ENCODE data around the gene ANKRD26.
"Not testable (repeated sequence)": the region's sequence is repeated elsewhere in the genome, so short reads cannot be mapped to it uniquely, and the experiment has no call there.

Gene ANKRD26

GRCh38 chr10:27099916-27100812, at the start of gene ANKRD26:
TSS of gene ANKRD26 (minus strand) at chr10:27100494. CDS start at chr10:27100326, 168 bp downstream.
- peak; percentile 98 for DNase-seq

DNA sequence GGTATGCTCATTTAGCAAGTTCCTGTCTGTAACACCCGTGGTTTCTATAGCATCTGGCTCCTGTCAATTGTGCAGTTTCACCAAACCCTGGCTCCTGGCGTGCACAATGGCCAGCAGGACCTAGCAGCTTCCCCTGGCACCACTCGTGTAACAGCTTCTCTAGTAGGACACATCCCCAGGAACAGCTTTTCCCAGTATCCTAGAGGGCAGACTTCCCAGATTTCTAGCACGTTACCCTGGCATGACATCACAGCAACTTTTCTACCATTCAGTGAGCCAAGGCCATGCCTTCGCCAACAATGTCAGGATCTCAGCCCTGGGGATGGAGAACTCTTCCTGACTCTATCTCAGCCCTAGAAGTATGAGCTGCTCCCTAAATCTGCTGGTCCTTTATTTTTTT, 47.4 kb upstream of the ANKRD26 start:
- no peak for DNase-seq

GRCh38 chr10:27145937-27146336, 45.6 kb upstream of the ANKRD26 start:
- DNase-seq = no peak

GRCh38 chr10:27143686-27144085, 43.4 kb upstream of the ANKRD26 start:
- no peak for DNase-seq

- DNase-seq = no peak
Measured at GRCh38 chr10:27138277-27138676, 38.0 kb upstream of the ANKRD26 start.

DNA sequence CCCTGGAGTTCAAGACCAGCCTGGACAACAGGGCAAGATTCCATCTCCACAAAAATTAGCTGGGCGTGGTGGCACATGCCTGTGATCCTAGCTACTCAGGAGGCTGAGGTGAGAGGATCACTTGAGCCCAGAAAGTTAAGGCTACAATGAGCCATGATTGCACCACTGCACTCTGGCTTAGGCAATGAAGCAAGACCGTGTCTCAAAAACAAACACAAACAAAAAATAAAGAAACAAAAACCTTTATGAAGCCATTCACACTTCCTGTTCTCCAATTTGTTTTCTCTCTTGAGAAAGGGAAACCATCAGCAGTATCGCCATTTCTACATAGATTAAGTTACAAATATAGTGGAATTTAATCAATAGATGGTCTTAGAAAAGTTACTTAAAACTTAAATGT, 34.1 kb upstream of the ANKRD26 start:
- DNase-seq = no peak

DNA sequence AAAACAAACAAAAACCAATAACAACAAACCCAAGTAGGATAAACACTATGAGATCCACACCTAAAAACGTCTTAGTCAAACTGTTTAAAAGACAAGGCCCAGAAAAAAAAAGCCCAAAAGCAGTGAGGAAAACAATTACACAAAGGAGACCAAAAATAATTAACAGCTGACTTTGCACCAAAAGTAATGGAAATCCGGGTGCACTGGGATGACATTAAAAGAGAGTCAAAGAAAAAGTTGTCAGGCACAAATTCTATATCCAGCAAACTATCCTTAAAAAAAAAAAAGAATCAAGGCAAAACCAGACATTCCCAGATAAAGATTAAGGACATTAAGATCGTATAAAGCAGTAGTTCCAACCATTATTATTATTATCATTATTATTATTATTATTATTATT, 7.9 kb upstream of the ANKRD26 start:
- no peak for DNase-seq

GRCh38 chr10:27104919-27105318, 4.6 kb upstream of the ANKRD26 start:
- peak; percentile 24 for DNase-seq

- DNase-seq = peak; percentile 43
Measured at GRCh38 chr10:27100813-27101347, 586 bp upstream of the ANKRD26 start.

DNA sequence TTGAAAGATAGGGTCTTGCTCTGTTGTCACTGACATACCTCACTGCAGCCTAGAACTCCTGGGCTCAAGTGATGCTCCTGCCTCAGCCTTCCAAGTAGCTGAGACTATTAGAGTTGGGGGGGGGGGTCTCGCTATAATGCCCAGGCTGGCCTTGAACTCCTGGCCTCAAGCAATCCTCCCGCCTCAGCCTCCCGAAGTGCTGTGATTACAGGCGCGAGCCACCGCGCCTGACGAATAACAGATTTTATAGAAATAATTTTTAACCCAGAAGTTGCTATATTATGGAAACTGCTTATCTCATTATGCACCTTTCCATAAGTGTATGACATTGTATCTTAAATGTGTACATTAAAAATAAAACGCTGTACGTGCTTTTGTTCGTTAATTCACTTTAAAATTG, 846 bp downstream of the ANKRD26 start:
- no peak for DNase-seq

DNA sequence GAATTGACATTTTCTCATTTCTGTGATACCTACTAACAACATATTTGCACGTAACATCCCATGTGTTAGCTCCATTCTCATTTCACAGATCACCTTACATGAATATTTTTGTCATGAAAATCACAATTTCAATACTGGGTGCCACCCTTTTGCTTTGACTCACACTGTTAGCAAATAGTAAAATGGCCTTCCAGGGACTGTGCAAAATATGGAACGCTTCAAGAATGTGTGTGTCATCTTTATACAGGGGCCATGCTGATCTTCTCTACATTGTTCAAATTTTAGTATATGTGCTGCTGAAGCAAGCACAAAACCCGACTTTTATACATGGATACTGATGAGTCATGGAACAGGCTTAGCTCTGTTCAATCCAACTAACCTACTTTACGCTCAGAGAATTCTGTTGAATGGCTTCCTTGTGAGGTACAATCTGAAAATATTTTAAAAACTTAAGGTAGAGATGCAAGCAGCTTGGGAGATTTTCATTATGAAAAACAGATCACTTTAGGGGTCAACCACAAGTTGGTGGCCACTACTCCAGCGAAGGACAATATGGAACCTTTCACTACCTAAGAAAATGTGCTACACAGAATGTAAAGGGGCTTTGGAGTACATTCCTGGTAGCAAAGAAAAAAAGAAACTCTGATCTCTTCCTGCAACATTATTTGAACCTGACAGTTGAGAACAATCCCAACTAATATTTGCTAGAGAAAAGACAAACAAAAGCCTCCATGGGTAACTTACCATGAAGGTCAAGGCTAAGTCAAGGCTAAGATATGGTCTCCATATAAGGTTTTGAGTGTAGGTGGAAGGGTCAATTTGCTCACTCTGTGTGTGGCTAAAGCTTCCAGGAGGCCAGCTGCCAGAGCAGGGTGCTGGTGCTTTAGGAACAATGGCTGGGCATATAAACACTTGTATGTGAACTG, 11.9 kb downstream of the ANKRD26 start:
- no peak for DNase-seq

- DNase-seq = no peak
Measured at GRCh38 chr10:27072436-27073114, 27.7 kb downstream of the ANKRD26 start.

DNA sequence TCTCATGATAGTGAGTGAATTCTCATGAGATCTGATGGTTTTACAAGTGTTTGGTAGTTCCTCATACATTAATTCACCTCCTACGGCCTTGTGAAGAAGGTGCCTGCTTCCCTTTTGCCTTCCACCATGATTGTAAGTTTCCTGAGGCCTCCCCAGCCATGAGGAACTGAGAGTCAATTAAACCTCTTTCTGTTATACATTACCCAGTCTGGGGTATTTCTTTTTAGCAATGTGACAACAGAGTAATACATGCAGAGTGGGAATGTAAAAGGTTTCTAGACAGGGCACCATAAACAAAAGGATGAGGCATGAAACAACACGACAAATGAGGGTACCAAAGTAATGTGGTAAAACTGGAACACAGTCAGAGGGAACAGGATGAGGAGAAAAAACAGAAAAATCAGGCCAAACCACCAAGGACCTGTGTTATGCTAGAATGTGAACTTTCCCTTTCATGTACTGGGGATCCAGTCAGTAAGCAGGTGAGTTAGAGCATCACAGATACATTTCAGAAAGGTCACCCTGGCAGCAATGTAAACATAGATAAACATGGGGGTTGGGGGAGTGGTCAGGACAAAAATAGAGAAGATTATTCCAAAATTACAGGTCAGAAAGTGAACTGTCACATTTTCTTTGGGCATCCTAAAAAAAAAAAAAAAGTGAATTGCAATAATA, 31.9 kb downstream of the ANKRD26 start:
- no peak for DNase-seq

GRCh38 chr10:27065084-27065483, 35.2 kb downstream of the ANKRD26 start:
- DNase-seq = no peak

DNA sequence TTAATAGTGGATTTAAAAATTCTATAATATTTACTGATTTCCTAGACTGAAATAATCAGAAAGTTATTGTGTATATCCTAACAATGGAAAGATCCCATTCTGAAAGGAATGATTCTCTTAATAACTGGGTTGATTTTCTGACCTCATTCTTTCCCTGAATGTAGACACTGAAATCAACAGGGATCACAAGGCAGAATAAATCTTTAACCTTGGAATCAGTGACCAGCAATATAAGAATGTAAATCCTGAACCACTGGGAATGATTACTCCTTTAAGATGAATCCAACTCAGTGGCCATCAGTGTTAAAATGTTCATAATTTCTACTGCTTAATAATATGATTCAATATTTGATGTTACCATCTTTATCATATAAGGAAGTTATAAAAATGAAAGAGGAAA, 47.6 kb downstream of the ANKRD26 start:
- DNase-seq = no peak

DNA sequence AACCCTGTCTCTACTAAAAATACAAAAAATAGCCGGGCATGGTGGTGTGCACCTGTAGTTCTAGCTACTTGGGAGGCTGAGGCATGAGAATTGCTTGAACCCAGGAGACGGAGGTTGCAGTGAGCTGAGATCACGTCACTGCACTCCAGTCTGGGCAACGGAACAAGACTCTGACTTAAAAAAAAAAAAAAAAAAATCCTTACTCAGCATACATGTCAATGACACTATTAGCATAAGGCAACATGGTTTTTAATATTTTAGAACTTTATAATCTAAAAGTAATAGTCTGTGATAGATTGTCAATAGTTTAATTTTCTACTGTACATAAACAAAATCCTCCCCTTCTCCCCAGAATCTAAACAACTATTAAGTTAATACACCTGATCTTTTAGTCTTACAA, 55.0 kb downstream of the ANKRD26 start:
- DNase-seq = not testable (repeated sequence)

GRCh38 chr10:27041196-27041595, 59.1 kb downstream of the ANKRD26 start:
- DNase-seq = no peak

DNA sequence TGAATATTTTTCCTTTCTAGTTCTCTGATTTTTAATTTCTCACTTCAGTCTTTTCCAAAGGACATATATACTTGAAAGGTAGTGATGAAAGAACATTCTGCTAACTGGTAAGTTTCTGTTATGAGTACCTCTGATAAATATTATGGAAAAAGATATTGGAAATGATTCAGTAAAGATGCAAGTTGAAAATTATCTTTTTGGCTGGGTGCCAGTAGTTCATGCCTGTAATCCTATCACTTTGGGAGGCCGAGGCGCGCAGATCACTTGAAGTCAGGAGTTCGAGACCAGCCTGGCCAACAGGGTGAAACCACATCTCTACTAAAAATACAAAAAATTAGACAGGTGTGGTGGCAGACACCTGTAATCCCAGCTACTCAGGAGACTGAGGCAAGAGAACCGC, 62.1 kb downstream of the ANKRD26 start:
- no peak for DNase-seq

- DNase-seq = no peak
Measured at GRCh38 chr10:27035163-27035562, 65.1 kb downstream of the ANKRD26 start.

DNA sequence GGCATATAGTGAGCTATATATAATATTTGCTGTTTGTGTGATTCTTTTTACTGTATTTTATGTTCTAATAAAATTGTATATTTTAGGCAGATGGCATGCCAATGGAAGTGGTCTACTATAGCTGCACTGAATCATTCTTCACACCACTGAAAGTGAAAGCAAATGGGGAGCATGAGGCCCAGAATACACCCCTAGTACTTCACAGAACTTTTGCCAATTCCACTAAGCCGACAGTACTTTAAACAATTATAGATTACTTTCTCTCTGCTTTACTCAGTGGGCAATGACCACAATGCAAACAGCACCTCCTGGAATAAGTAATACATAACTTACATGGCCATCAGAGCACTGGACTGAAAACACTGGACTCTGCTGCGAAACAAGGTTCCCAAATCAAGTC, 70.2 kb downstream of the ANKRD26 start:
- DNase-seq = no peak

- DNase-seq = no peak
Measured at GRCh38 chr10:27022048-27022447, 78.2 kb downstream of the ANKRD26 start.

- DNase-seq = no peak
Measured at GRCh38 chr10:27020243-27020642, 80.1 kb downstream of the ANKRD26 start.

All from CD4-positive, alpha-beta T cell treated with Interleukin-17A for 4 hours (primary cell).